ENCODE measurements around the gene RNPEPL1. TPM values are rescaled to one million over a fixed set of nuclear protein-coding genes. Genes with fewer than 3 reads are reported as not detected.
A peak's percentile ranks its signal among the peaks of the same experiment; 100 is the strongest.

The RNPEPL1 gene
- total RNA-seq, 2 experiments from 2014 or later: 110 to 113 TPM

- POLR2A ChIA-PET: interaction anchor here (1.6 to 1.9 kb wide), 2 partner anchors 42 to 62 kb away, joined by 8 read pairs; partner anchors contain the start of gene CAPN10
- ATAC-seq: no peak
- Mint-ChIP-seq H3K9me3 (ENCODE audit: insufficient read depth) (no peaks in the 10 kb centered on the region), H3K36me3 (ENCODE audit: low read depth) (peaks cover 43% of the 10 kb centered on the region), H3K4me3 (no peak overlapping the region), H3K27me3 (ENCODE audit: low read depth) (no peaks in the 10 kb centered on the region), H3K4me1 (ENCODE audit: low read depth) (peaks cover 47% of the 10 kb centered on the region), H3K27ac (peak overlapping the region; percentile 95)
- CTCF ChIA-PET: interaction anchor here (1.0 kb wide), 1 partner anchor 63 kb away, joined by 5 read pairs; no protein-coding TSS in a partner anchor
- no peak for DNase-seq
Measured at GRCh38 chr2:240627736-240628506, 59.6 kb downstream of the RNPEPL1 start.

- peaks cover 42% of the 10 kb centered on the region for H3K4me1 Mint-ChIP-seq (ENCODE audit: low read depth)
- no peak for DNase-seq
Measured at GRCh38 chr2:240628507-240628807, 60.2 kb downstream of the RNPEPL1 start.

DNA sequence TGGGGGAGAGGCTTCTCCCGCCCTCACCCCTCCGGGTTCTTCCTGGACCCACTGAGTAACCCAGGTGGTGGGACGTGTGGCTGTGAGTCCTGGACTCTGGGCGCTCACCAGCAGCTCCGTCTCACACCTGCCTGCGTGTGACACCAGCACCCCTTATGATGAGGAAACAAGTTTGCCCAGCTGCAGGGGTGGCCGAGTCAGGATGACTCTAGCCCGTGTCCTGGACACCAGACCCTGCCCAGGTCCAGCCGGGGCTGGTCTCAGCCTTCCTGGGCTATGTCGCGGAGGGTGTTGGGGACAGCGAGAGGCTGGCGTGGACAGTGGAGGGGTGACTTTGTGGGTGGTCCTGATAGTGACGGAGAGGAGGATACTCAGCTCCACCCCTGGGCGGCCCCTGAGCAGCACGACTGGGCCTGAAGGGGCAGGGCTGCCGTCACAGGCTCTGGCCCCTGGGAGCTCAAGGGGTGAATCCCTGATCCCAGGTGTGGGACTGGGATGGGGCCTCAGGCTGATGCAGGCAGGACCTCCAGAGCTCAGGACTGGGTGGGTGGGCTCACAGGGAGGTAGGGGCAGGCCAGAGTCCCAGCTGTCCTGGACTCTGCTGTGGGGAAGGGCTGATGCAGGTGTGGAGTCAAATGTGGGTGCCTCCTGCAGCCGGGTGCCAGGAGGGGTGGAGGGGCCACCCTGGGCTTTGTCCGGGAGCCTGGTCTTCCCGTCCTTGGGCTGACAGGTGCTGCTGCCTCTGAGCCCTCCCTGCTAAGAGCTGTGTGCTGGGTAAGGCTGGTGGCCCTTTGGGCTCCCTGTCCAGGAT lies 60.7 kb downstream of the RNPEPL1 start:
- Mint-ChIP-seq H3K4me1 (ENCODE audit: low read depth) (peaks cover 38% of the 10 kb centered on the region), H3K4me3 (no peak overlapping the region), H3K27ac (no peak overlapping the region), H3K36me3 (ENCODE audit: low read depth) (peaks cover 54% of the 10 kb centered on the region), H3K27me3 (ENCODE audit: low read depth) (no peaks in the 10 kb centered on the region), H3K9me3 (ENCODE audit: insufficient read depth) (peaks cover 3% of the 10 kb centered on the region)
- DNase-seq (no peak), ATAC-seq (no peak)
- POLR2A ChIA-PET: no interaction called here
- CTCF ChIA-PET: no interaction called here

More at GRCh38 chr2:240628507-240628807, 60.2 kb downstream of the RNPEPL1 start:
- ChIA-PET POLR2A (no interaction called here), CTCF (no interaction called here)
- H3K27ac Mint-ChIP-seq: no peak overlapping the region
- no peak overlapping the region for H3K4me3 Mint-ChIP-seq
- ATAC-seq: no peak
- H3K9me3 Mint-ChIP-seq (ENCODE audit: insufficient read depth): peaks cover 1% of the 10 kb centered on the region
- peaks cover 49% of the 10 kb centered on the region for H3K36me3 Mint-ChIP-seq (ENCODE audit: low read depth)
- no peaks in the 10 kb centered on the region for H3K27me3 Mint-ChIP-seq (ENCODE audit: low read depth)

- DNase-seq: no peak
- Mint-ChIP-seq H3K27me3 (ENCODE audit: low read depth) (no peaks in the 10 kb centered on the region), H3K4me3 (no peak overlapping the region), H3K27ac (no peak overlapping the region), H3K4me1 (ENCODE audit: low read depth) (peaks cover 32% of the 10 kb centered on the region), H3K9me3 (ENCODE audit: insufficient read depth) (peaks cover 3% of the 10 kb centered on the region), H3K36me3 (ENCODE audit: low read depth) (peaks cover 60% of the 10 kb centered on the region)
- ChIA-PET POLR2A (no interaction called here), CTCF (no interaction called here)
- no peak for ATAC-seq
Measured at GRCh38 chr2:240629619-240629967, 61.3 kb downstream of the RNPEPL1 start.

GRCh38 chr2:240629968-240630770 lies 61.9 kb downstream of the RNPEPL1 start:
- Mint-ChIP-seq H3K27ac (no peak overlapping the region), H3K27me3 (ENCODE audit: low read depth) (no peaks in the 10 kb centered on the region), H3K36me3 (ENCODE audit: low read depth) (peaks cover 62% of the 10 kb centered on the region), H3K4me3 (no peak overlapping the region), H3K4me1 (ENCODE audit: low read depth) (peaks cover 26% of the 10 kb centered on the region), H3K9me3 (ENCODE audit: insufficient read depth) (peaks cover 3% of the 10 kb centered on the region)
- POLR2A ChIA-PET: no interaction called here
- DNase-seq: no peak
- ATAC-seq: no peak
- CTCF ChIA-PET: no interaction called here

Other genes starting within 250 kb of the RNPEPL1 start
- gene GPC1, start 132.8 kb upstream of the RNPEPL1 start, total RNA-seq: 1 to 10 TPM; 4.4 to 5.7 TPM
- gene ANKMY1, start 10.5 kb upstream of the RNPEPL1 start, total RNA-seq: 10 to 100 TPM; 27.9 to 33.3 TPM
- 1 to 10 TPM; 6.8 to 8.1 TPM for gene DUSP28, start 8.1 kb upstream of the RNPEPL1 start, total RNA-seq
- gene CAPN10, start 18.2 kb downstream of the RNPEPL1 start, total RNA-seq: 10 to 100 TPM; 53.0 to 61.2 TPM
- 10 to 100 TPM; 21.6 to 23.8 TPM for gene GPR35, start 57.0 kb downstream of the RNPEPL1 start, total RNA-seq
- not detected for gene AQP12B, start 114.4 kb downstream of the RNPEPL1 start, total RNA-seq
- not detected for gene AQP12A, start 123.4 kb downstream of the RNPEPL1 start, total RNA-seq

Data from activated CD8-positive, alpha-beta T cell treated with anti-CD3 and anti-CD28 coated beads, Interleukin-2, amount 10 ng/mL, durations not matched to agents 7 days and 5 days (primary cell).